ENCODE results near the gene SASH1.

Gene SASH1

GRCh38 chr6:148342350-148343046 lies at the start of gene SASH1:
Gene SASH1 (plus strand): TSS chr6:148342838. CDS start chr6:148343068, 230 bp downstream.
- DNase-seq, result peak; percentile 10

GRCh38 chr6:148293181-148293995 lies 49.2 kb upstream of the SASH1 start:
- DNase-seq, result no peak

GRCh38 chr6:148294059-148294458 lies 48.6 kb upstream of the SASH1 start:
- no peak for DNase-seq

GRCh38 chr6:148295261-148295887 lies 47.3 kb upstream of the SASH1 start:
- DNase-seq, result no peak

- DNase-seq, result no peak
These were observed 45.9 kb upstream of the SASH1 start for GRCh38 chr6:148296771-148297170.

DNA sequence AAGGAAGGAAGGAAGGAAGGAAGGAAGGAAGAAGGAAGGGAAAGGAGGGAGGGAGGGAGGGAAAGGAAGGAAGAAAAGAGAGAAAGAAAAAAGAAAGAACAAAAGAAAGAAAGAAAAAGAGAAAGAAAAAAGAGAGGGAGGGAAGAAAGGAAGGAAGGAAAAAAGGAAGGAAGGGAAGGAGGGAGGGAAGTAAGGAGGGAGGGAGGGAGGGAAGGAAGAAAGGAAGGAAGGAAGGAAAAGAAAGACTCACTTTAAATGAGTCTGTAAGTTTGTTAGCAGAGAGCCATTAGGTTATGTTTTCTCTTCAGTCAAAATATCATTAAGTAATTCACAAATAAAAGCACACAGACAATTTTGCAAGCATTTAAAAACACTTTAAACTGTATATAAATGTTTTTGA lies 44.0 kb upstream of the SASH1 start:
- no peak for DNase-seq

GRCh38 chr6:148303616-148304015 lies 39.0 kb upstream of the SASH1 start:
- DNase-seq, result no peak

GRCh38 chr6:148304976-148305375 lies 37.7 kb upstream of the SASH1 start:
- DNase-seq, result no peak

DNA sequence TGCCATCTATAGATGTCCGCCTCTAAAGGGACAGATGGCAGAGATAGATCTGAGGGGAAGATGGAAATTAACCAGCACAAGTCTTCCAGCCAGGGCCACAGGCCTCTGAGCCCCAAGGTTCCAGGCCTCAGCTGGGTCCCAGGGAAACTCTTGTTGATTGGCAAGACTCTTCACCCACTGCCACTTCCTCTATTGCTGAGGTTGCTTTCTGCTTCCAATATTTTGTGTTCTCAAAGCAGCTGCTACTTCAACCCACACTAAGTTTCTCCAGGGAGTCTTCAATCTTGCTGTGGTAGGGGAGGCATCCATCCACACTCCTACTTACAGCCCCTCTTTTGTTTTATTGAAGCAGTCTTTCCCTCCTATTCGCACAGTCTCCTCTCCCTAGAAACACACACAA lies 36.4 kb upstream of the SASH1 start:
- DNase-seq, result no peak

GRCh38 chr6:148307405-148307804 lies 35.2 kb upstream of the SASH1 start:
- no peak for DNase-seq

DNA sequence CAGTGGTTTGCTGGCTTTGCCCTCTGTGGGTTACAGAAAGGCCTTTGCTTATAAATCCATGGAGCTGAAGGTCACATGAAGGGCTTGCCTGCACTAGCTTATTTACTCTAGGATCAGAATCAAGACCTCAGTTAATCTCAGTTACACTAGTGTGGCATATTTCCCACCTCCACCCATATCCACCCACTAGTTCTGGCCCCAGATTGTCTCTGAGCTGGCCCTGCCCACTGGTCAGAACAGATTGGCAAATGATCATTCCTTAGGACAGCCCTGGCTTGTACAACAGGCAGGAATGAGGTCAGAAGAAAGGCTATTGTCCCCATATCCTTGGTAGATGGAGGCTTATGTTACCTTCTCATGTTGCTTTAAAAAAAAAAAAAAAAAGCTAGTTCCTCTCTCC lies 33.3 kb upstream of the SASH1 start:
- DNase-seq, result no peak

- DNase-seq, result no peak
These were observed 30.5 kb upstream of the SASH1 start for GRCh38 chr6:148311966-148312669.

GRCh38 chr6:148313488-148313887 lies 29.1 kb upstream of the SASH1 start:
- no peak for DNase-seq

- no peak for DNase-seq
These were observed 26.3 kb upstream of the SASH1 start for GRCh38 chr6:148316308-148316707.

DNA sequence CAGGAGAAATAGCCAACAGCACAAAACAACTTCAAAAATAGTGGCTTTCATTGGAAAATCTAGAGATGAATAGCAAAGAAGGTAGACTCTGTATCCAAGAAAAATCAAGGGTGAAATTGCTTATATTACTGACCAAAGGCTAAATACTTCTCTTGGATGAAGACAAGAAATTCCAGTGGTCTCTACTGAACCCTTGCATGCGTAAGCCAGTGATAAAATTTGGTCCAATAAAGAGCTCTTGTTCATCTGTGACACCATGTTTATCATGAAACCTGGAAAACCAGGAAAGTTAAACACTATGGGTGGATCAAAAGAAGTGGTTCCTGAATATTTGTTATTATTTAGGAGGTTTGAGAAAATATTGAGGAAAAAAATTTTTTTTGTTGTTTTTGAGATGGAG lies 25.6 kb upstream of the SASH1 start:
- DNase-seq, result no peak

DNA sequence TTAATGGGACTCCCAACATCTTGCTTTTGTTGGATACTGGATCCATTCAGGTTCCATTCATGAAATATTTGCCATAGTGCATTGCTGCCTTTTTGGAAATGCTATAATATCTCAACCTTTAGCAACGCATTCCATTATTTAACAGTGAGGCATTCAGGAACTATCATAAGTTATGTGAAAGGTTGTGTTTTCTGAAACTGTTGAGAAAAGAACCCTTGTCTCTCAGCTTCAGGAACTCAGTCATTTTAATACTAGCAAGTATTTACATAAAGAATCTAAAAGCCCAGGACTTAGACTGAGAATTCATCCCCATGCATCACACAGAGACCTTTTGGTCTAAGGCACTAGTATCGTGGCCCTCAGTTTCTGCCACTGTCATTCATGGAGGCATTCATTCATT lies 24.9 kb upstream of the SASH1 start:
- DNase-seq, result no peak

DNA sequence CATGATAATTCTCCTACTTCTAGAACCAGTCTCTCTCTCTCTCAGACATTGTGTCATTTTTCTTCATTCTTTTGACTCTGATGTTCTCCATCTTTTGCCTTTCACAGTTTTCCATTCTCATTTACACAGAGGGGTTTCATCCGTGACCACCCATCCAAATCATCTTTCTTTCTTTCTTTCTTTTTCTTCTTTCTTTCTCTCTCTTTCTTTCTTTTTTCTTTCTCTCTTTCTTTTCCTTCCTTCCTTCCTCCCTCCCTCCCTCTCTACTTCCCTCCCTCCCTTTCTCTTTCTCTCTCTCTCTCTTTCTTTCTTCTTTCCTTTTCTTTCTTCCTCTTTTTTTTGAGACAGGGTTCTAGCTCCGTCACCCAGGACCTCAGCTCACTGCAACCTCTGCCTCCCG lies 19.9 kb upstream of the SASH1 start:
- no peak for DNase-seq

GRCh38 chr6:148323344-148323743 lies 19.3 kb upstream of the SASH1 start:
- no peak for DNase-seq

DNA sequence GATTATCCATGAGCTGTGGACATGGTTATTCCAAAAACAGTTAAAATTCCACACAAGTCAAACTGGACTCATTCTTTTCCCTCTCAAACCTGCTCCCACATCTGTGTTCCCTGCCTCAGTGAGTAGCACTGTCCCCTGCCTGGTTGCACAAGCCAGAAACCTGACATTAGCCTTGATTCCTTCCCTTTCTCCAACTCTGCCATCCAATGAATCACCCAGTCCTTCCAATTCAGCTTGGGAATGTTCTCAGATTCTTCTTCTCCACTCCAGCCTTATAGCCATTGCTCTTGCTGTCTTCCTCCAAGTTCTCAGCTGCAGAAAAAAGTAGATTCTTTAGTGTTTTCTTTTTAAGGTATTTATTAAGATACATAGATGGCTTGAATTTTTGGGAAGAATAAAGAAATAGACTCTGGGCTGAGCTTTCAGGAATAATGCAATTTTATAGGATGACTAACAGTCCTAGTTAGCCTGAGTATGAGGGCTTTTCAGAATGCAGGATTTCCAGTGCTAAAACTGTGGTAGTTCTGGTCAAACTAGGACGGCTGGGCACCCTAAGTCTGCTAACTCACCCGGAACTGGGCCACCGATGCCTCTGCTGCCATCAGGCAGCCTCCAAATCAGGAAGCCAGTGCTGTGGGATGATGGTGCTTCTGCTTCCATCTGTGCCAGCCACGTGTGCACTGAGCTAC lies 18.2 kb upstream of the SASH1 start:
- no peak for DNase-seq

GRCh38 chr6:148325316-148326068 lies 17.1 kb upstream of the SASH1 start:
- DNase-seq, result no peak

DNA sequence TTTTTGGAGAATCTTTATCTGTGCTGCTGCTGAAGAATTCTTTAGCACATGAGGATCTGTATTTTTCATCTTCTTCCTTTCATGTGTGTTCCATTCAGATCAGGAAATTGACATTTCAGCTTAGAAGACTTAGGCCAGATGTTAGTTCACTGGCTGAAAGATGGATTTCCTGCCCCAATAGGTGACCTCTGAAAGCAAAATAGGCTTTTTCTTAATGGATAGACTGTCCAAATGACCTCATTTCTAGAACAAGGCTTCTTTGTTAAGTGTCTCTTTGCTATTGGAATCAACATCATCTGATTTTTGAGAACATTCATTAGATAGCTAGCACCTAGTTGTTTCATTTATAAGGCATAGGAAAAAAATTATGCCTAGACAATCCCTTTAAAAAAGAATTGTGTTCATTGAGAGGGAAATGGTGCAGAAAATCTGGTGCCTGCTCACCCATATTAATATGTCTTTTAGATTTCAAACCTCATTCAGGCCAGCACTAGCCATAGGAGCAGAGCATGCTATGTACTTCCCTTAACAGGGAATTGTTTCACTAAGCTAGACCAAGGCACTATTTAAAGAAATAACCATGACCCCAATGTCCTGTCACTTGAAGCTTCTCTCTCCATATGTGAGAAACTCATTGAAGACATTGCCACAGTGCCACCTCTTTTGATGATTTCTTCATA lies 13.6 kb upstream of the SASH1 start:
- DNase-seq, result no peak
